Colonic mucosa (tissue), 4 donors: ENCODE data around the gene C5orf63. TPM values are rescaled to one million over a fixed set of nuclear protein-coding genes. Genes with fewer than 3 reads are reported as not detected.
A peak's percentile ranks its signal among the peaks of the same experiment; 100 is the strongest.

Experiments used
- DNase-seq: peaks from one replicate; pipeline ENCODE4 v3.0.0-alpha.2; 2020
- H3K27ac ChIP-seq: fragments of 200-600 bp; one replicate; pipeline ENCODE4 v1.8.0; 2021
- H3K27me3 ChIP-seq: fragments of 200-600 bp; one replicate; pipeline ENCODE4 v1.8.0; 2021
- H3K36me3 ChIP-seq: fragments of 200-600 bp; one replicate; pipeline ENCODE4 v1.8.0; 2021
- H3K4me1 ChIP-seq: fragments of 200-600 bp; one replicate; pipeline ENCODE4 v1.8.0; 2021; ENCODE audit warnings: mild to moderate bottlenecking
- H3K4me3 ChIP-seq: fragments of 200-600 bp; one replicate; pipeline ENCODE4 v1.8.0; 2021
- H3K9ac ChIP-seq, 2 donors: one replicate each; pipeline ENCODE4 v1.7.0; 2013; ENCODE audit warnings: control low read depth in 2 of 2, low read depth in 2 of 2, low read length in 2 of 2
- H3K9me3 ChIP-seq: fragments of 200-600 bp; one replicate; pipeline ENCODE4 v1.8.0; 2021
- CTCF ChIP-seq: fragments of 200-600 bp; IDR thresholded peaks from one replicate; pipeline ENCODE4 v1.8.0; 2022; ENCODE audit warnings: antibody characterized with exemption, mild to moderate bottlenecking
- intact Hi-C: fragments of 100-400 bp; cut with DNase I; formaldehyde crosslinking; loops from one replicate; pipeline ENCODE4 v1.14.1; 2022
- total RNA-seq, 2 donors: library from RNA; stranded (reverse); fragmentation: NEBNext Ultra II Directional in 1 of 2; extraction: Animal tissue kit (Norgen Biotek cat#: 25700) in 1 of 2; gene quantifications; one replicate each; pipeline ENCODE4 v1.2.1, GENCODE V29; 2021
- donor health status: healthy.
- donor health status: DM: no; HTN: no; CAD: no.
- donor health status: DM: no; HTN: no; CAD: no.

The C5orf63 gene
- total RNA-seq, 2 donors from 2014 or later, result 10.3 to 12.2 TPM

GRCh38 chr5:127031147-127031862 lies 42.0 kb downstream of the C5orf63 start:
- H3K27ac ChIP-seq, result peak overlapping the region; percentile 94
- peak overlapping the region; percentile 84 for H3K4me3 ChIP-seq
- intact Hi-C loops, result no loop called here
- H3K27me3 ChIP-seq, result no peaks in the 10 kb centered on the region
- no peaks in the 10 kb centered on the region for H3K36me3 ChIP-seq
- no peak for TF ChIP-seq CTCF
- DNase-seq, result no peak
- no peaks in the 10 kb centered on the region for H3K9me3 ChIP-seq
- no peaks in the 10 kb centered on the region for H3K4me1 ChIP-seq
- peak overlapping the region; percentile 61 to 68 for H3K9ac ChIP-seq

GRCh38 chr5:127030259-127031146 lies 42.8 kb downstream of the C5orf63 start, which contains the start of gene MARCHF3:
Gene MARCHF3 (minus strand): TSS chr5:127030558. CDS start chr5:126918171, 112,387 bp downstream.
- Histone ChIP-seq H3K4me1 (no peaks in the 10 kb centered on the region), H3K36me3 (no peaks in the 10 kb centered on the region), H3K27ac (peak within 1 kb of the TSS; percentile 94), H3K4me3 (peak within 1 kb of the TSS; percentile 84), H3K9me3 (no peaks in the 10 kb centered on the region), H3K9ac (peak within 1 kb of the TSS; percentile 93 to 98), H3K27me3 (no peaks in the 10 kb centered on the region)
- TF ChIP-seq CTCF, result peak; percentile 17
- intact Hi-C loops, result no loop called here
- DNase-seq, result peak; percentile 96

- Histone ChIP-seq H3K27ac (peak overlapping the region; percentile 94), H3K27me3 (no peaks in the 10 kb centered on the region), H3K4me3 (peak overlapping the region; percentile 84), H3K9me3 (no peaks in the 10 kb centered on the region), H3K36me3 (no peaks in the 10 kb centered on the region), H3K9ac (peak overlapping the region; percentile 93 to 98), H3K4me1 (no peaks in the 10 kb centered on the region)
- DNase-seq, result peak; percentile 77
- intact Hi-C loops, result no loop called here
- peak; percentile 58 for TF ChIP-seq CTCF
Measured at GRCh38 chr5:127029581-127030258, 43.6 kb downstream of the C5orf63 start.

- Histone ChIP-seq H3K9ac (peak overlapping the region in 1 of 2 donors; percentile 93), H3K4me3 (peak overlapping the region; percentile 84)
Measured at GRCh38 chr5:127028822-127029457, 44.4 kb downstream of the C5orf63 start.

More at GRCh38 chr5:127028822-127029457, 44.4 kb downstream of the C5orf63 start:
- intact Hi-C loops, result no loop called here
- H3K9me3 ChIP-seq, result no peaks in the 10 kb centered on the region
- H3K27ac ChIP-seq, result peak overlapping the region; percentile 94
- no peaks in the 10 kb centered on the region for H3K36me3 ChIP-seq
- H3K4me1 ChIP-seq, result no peaks in the 10 kb centered on the region
- peak; percentile 73 for DNase-seq
- no peak for TF ChIP-seq CTCF
- H3K27me3 ChIP-seq, result no peaks in the 10 kb centered on the region
